ENCODE data around the gene MGME1. TPM values are rescaled to one million over a fixed set of nuclear protein-coding genes. Genes with fewer than 3 reads are reported as not detected.

The MGME1 gene
- total and polyA plus RNA-seq, 9 of the 15 experiments (the other 6 are each of a cell fraction or from before 2014, with no cell fraction given) = 13.4 to 45.1 (median 30.6) TPM

DNA sequence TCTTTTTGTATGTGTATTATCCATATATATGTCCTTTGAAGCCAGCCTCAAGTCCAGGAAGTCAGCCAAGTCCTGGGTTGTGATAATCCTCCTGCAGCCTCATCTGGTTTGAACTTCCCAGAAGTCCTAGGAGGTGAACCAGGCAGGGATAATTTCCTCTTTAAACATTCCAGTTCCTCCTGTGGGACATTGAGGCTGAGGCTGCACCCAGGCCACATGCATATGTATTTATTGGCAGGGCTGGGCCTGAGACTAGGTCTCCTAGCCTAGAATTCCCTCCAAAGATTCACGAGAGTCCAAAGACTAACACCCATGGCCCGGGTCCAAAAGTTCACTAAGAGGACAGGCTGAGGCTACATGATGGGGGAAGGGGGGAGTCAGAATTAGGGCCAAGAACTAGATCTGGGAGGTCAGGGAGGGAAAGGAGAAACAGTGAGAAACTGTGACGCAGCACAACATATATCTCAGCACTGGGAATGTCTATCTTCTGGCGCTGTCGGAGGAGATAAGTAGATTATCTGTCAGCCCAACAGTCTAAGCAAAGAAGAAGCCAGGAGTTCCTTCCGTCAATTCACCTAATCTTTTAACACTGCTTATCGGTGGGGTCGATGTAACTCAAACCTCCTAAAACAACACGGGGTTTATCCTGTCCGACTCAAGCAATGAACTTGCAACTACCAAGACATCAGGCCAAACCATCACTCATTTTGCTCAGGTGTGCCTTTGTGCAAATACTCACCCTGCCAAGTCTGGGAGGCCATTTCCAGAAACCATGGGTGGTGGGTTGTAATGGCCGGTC lies 43.5 kb upstream of the MGME1 start (continued):
- TF ChIP-seq NR1H2 (CRISPR knock-in tag; IDR thresholded peaks at IDR 0.05) (no peak), ATF7 (IDR thresholded peaks at IDR 0.05) (0 out of 2 replicates have a peak, but pooled peaks have one; percentile 44), DEAF1 (CRISPR knock-in tag; IDR thresholded peaks at IDR 0.05) (no peak), ARNT (IDR thresholded peaks at IDR 0.05) (peak in 1 of 2 experiments; percentile 57; a peak in 1 of 4 replicates), DLX4 (CRISPR knock-in tag; IDR thresholded peaks at IDR 0.05) (no peak), PREB (CRISPR knock-in tag; IDR thresholded peaks at IDR 0.05) (no peak), CHD7 (IDR thresholded peaks at IDR 0.05; ENCODE audit: low read depth, low read length) (no peak), NFATC3 (IDR thresholded peaks at IDR 0.05) (0 out of 2 replicates have a peak, but pooled peaks have one; percentile 36), ZBTB8A (IDR thresholded peaks at IDR 0.05; ENCODE audit: partially characterized antibody) (no peak), SMC3 (conservative IDR thresholded peaks at IDR 0.05; ENCODE audit: insufficient read depth, low read depth, low read length) (no peak)
- TF ChIP-seq, protein P1, sequence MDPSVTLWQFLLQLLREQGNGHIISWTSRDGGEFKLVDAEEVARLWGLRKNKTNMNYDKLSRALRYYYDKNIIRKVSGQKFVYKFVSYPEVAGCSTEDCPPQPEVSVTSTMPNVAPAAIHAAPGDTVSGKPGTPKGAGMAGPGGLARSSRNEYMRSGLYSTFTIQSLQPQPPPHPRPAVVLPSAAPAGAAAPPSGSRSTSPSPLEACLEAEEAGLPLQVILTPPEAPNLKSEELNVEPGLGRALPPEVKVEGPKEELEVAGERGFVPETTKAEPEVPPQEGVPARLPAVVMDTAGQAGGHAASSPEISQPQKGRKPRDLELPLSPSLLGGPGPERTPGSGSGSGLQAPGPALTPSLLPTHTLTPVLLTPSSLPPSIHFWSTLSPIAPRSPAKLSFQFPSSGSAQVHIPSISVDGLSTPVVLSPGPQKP (CRISPR knock-in tag; IDR thresholded peaks at IDR 0.05) = no peak
